ENCODE results near the gene ACTL7B.
"Not testable (repeated sequence)": the region's sequence is repeated elsewhere in the genome, so short reads cannot be mapped to it uniquely, and the experiment has no call there.

ACTL7B gene

DNA sequence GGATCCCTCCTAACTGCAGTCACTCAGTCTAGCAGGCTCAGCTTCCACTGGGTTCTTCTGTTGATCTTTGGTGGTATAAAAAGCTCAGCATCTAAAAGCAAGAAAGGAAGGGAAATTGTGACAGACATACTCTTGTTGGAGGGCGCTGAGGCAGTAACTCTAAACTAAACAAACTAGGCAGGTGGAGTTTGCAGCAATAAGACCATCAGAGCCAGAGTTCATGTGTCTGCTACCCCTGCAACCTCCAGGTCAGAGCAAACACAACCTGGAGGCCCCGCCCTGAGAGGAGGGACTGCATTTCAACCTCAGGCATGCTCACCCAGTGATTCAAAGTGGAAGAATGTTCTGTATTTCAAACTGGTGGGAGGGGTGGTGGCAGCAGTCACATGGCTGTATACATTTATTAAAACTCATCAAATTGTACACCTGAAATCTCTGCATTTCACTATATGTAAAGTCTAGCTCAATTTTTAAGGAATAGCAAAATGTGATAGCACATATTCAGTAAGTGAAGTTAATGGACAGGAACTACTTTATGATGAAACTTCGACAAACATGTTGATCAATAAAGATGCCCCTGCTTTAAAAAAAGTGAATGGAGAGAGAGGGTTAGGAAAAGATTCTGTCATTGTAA, 13.4 kb upstream of the ACTL7B start:
- FAIRE-seq: no peak

DNA sequence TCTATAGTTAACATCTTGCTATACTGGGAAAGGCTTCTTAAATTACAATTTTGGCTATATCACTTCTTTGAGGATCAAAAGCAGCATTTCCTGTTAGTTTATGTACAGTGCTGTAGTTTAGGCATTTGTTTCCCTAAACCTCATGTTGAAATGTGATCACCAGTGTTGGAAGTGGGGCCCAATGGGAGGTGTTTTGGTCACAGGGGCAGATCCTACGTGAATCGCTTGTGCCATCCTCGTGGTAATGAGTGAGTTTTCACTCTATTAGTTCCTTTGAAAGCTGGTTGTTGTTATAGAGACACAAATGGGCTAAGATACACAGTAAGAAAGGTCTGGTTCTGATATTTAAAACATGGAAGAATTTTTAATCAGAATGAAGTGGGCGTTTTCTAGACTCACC, 12.0 kb upstream of the ACTL7B start:
- FAIRE-seq: no peak

DNA sequence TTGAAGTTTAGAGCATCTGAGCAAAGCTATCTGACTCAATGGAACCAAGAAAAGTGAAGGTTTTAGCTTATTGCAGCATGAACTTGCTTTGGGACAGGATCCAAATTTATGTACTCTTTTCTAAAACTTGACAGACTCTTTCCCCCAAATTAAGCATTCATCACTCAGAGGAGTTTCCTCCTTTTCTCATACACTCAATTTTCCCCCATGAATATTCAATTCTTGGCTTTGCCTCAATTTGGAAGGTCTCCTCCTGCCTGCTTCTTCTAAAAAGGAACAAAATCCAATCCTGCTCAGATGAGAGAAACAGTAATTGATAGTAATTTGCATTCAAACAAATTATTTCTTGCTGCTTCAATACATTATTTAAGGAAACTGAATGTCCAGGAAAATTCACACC, 11.3 kb upstream of the ACTL7B start:
- no peak for FAIRE-seq

DNA sequence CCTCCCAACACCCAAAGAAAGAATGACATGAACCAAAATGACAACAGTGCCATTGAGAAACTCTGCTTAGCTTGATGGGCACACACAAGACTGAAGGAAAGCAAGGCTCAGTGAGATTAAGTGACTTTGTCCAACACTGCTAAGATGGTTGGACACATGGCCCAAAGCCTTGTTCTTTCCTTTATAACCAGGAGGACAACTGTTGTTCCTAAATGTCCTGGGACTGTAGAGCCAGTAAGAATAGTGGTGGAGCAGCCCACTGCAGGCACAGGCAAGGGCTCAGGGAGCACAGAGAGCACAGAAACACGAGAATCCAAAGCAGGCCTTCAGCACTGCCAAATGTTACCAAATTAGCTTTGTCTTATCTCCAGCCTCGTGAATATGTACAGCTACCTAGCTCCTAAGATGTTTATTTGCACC, 10.2 kb upstream of the ACTL7B start:
- FAIRE-seq: no peak

DNA sequence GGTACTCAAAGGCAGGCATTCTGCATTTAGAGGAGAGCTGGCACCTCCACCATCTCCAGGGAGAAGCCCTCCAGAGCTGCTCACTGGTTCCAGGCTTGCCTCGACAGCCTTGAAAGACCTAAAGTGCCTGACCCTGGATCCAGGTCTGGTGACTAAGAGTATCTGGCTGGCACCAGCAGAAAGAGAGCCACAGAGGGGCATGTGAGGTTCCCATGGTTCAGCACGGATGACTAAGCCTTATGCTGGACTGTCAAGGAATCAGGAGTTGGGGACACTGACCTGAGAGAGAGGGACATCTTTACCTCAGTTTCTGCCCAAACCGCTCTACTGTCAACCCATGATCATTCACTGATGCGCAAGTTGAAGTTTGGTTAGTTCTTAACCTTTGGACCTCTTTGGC, 9.3 kb upstream of the ACTL7B start:
- FAIRE-seq: no peak

DNA sequence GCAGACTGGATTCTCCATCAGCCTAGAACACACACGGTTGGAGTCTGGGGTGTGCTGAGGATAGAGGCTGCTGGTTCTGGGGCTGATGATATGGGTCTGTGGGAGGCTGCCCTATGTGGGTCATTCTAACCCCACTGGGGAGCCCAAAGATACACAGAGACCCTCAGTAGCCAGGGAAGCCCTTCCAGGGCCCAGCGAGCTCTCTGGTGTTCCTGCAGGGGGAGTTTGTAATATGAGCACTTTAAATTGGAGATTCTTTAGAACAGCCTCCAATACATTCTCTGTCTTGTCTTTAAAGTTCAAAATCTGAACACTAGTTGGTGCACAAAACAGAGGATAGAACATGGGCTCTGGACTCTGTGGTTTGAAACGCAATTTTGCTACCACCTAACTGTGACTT, 8.7 kb upstream of the ACTL7B start:
- FAIRE-seq: no peak

DNA sequence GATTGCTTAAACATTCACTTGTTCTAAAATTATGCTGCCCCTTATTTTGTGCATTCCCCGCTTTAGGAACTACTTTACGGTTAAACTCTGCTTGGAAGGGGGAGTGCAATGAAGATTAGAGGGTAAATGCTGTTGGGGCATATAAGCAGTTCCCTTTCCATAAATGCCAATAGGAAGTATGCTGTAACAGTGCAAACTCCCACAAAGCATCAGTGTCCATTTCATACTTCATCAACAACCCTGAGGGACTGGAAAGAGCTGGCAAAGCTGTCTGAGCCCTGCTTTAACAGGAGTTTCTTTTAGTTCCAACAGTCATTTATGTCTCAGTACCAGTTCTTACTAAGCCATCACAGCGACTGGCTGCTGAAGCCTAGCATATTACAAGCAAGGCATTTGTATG, 8.1 kb upstream of the ACTL7B start:
- FAIRE-seq: no peak

DNA sequence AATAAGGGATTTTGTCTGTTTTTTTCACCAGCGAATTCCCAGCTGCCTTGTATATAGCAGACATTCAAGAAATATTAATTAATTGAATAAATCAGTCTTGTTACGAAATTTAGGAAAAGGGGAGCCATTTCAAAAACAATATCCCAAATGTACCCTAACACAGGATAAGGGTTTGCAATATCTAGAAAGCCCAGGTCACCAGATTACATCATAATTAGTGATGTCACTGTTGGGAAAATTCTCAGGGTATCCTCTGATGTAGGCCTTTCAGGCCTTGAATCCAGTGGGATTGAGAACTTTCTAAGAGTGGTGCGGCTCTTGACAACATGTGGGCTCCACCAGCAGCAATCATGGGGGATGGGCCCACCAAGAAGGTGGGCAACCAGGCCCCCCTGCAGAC, 6.2 kb upstream of the ACTL7B start, which contains the start of gene ACTL7A:
TSS of gene ACTL7A (plus strand) at position 270 of the 400 bp plus-strand sequence. CDS start at position 327, 57 bp downstream.
- no peak for FAIRE-seq

DNA sequence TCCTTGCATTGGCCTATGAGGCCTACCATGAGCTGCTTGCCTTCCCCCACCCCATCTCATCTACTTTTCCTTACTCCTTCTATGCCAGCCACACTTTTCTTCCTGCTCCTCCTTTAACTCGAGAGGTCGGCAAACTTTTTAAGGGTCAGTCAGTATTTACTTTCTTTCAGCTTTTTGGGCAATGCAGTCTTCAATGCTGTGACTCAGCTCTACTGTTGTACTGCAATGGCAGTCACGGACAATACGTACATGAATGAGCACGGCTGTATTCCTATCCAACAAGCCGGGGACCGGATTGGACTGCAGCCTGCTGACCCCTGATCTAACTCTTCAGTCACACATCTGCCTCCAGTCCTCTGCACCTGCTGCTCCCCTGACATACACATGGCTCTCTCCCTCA, 5.7 kb upstream of the ACTL7B start:
- no peak for FAIRE-seq

DNA sequence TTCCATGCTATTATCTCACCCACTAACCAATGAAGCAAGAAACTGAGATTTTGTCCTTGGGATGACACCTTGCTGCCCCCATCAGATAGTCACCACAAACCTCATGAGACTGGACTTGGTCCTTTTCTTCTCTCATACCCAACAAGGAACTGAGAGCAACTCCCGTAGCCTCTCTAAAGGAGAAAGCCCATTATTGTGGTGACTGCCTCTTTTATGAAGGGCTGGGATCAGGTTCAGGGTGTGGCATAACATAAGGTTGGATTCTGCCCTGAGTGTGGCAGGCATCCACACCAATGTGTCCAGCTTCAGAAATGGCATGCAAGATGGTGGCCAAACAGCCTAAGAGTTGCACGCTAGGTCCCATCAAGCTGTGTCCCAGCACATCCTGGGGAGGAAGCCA, 5.0 kb upstream of the ACTL7B start:
- FAIRE-seq: no peak

DNA sequence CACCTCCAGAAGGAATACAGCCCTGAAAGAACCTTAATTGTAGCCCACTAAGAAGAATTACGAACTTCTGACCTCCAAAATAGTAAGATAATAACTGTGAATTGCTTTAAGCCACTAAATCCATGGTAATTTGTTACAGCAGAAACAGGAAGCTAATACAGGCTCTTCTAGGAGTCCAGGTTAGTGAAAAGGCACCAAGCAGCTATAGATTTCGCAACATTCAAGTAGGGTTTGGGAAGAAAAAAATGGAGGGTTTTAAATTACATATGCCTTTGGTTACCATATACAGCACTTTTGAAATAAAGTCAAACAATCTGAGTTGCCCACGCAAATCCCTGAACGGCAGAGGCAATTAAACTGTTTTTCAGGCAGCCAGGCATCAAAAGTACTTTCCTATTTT, 4.6 kb upstream of the ACTL7B start:
- no peak for FAIRE-seq

DNA sequence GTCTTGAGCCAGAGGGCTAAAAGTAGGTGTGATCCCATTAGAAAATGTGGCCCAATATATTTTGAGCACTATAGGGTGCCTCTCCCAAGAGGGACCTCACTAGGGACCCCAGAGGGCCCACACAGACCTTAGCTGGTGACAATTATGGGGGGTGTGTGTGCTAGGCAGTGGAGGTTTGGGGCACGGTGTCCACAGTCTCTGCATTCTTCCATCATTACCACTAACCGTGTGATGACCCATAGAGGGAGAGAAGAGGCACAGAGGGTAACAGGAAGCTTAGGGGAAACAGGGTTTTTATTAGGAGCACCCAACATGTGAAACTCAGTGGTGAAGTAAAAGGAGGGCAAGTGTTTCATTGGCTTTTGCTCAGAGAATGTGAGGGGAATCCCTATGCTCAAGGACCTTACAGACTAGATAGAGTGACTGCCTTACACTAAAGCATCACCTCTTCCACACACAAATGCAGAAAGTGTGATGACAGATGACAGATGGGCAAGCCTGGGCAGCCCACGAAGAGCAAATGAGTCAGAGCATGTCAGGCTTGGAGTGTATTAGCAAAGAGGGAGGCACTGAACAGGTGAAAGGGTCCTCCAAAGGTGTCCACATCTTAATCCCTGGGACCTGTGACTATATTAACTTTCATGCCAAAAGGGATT, 3.8 kb upstream of the ACTL7B start:
- FAIRE-seq: no peak

DNA sequence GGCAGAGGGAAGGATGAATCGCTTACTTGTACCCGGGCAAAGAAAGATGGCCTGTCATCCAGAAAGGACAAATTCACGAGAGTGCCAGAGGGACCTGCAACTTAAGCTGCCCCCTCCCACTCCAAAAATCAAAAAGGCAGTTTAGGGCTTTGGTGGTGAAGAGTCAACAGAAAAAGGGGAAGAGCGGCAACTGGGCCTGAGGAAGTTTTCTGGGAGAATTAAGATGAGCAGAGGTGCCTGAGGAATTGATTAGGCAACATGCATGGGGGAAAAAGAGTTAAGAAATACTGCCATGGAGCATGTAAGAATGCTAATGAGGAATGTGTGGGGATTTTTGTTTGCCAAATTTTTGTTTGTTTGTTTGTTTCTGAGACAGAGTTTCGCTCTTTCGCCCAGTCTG, 1.8 kb upstream of the ACTL7B start:
- FAIRE-seq: no peak

DNA sequence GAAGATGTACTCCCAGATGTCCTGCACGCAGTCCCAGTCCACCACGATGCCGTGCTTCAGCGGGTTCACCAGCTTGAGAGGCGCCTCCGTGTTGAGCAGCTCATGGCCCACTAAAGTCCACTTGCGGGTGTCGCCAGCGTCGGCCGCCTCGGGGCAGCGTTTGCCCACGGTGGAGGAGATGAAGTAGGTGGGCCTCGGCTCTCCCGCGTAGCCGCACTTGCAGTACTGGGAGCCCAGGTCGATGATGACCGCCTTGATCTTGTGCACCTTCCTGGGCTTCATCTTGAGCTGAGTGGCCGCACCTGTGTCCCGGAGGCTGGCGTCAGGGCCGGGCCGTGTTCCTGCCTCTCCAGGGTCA, 278 bp downstream of the ACTL7B start:
- FAIRE-seq: no peak

DNA sequence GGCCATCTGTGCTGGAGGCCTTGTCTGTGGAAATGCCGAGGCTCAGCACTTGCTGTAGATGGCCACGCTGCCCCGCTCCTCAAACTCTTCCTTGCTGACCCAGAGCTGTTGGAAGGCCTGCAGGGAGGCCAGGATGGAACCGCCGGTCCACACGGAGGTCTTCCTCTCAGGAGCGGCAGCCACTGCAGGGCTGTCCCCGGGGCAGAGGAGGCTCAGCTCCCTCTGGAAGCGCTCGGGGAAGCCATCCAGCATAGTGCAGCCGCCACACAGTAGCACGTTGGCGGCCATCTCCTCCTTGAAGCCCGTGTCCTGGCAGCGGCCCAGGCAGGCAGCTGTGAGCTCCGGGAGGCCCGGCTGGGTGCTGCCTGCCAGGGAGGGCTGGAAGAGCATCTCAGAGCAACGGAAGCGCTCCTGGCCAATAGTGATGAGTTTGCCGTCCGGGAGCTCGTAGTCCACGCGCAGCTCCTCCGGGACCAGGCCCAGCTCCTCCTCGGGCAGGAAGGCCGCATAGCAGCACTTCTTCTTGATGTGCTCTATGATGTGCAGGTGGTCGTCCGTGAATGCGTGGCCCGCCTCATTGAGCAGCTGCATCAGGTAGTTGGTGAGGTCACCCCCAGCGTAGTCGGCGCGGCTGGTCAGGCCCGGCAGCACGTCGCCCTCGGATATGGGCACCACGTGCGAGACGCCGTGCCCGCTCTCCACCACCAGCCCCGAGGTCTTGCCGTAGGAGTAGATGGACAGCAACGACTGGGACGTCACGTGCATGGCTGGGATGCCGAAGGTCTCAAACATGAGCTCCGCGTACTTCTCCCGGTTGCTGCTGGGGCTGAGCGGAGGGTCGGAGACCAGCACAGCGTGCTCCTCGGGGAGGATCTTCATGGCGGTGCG, 901 bp downstream of the ACTL7B start:
- FAIRE-seq: no peak

DNA sequence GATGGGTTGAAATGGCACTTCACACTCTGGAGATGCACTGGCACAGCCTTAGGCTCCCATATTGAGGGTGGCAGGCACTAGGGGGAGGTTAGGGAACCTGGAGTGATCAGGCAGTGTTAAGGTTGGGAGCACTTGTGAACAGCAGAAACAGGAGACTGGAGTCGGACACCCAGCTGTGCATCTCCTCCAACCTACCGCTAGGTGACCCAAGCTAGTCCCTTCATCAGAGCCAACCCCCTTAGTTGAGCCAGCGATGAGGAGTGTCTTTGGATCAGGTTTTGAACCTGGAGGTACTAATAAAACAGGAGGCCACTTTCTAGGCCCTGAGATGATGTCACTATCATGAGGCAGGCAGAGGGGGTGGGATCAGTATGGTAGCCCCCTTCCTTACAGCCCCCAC, 1.7 kb downstream of the ACTL7B start:
- FAIRE-seq: no peak

DNA sequence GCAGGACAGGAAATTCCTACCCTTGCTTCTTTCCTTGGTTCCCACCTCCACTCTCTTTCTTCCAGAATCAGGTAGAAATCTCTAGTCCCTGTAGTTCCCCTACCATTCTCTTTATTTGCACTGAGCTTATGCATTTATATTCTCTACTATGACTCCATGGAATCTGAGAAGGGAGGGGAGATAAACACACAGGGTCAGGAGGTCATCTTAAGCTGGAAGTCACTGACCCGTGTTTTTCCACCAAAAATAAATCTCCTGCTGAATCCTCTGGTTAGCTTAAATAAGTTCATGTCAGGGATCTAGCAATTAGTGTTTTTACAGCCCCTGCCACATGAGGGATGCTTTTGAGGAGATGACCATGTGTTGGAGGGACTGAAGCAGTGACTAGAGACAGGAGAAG, 3.7 kb downstream of the ACTL7B start:
- FAIRE-seq: no peak

DNA sequence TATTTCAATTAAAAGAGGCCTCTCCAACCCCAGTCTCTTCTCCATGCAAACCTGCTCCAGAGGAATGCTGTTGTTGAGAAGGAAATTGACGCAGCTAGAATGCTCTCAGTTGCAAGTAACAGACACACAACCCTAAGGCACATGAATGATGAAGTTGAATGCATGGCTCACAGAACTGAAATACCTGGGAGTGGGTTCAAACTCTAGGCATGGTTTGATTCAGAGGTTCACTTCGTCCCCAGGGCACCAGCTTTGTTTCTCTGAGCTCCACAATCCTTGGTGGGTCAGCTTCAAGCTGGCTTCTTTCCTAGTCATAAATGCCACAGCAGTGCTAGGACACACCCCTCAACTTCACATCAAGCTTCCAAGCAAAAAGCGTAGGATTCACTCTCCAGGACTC, 4.6 kb downstream of the ACTL7B start:
- FAIRE-seq: no peak

DNA sequence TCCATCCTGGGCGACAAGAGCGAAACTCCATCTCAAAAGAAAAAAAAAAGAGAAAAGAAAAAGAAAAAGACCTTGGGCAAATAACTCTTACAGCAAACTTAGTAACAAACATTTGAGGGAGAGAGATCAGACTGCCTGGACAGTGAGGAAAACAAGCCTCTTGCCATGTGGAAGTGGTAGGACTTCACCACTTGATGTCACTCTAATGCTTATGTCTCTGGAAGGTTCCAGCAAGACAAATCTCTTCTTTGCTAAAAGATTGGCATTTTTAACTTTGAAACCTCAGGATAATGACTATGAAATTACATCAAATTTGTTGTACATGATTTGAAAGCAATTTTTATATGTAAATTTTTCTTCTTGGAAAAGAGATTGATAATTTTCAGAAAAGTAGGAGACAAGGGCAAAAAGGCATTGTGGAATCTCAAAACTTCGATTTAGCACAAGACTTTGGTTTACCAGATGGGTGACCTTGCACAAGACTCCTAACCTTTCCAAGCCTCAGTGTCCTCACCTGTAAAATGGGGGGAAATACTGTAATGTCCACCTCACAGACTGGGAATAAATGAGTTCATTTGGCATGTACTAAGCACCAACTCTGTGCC, 5.4 kb downstream of the ACTL7B start:
- no peak for FAIRE-seq

DNA sequence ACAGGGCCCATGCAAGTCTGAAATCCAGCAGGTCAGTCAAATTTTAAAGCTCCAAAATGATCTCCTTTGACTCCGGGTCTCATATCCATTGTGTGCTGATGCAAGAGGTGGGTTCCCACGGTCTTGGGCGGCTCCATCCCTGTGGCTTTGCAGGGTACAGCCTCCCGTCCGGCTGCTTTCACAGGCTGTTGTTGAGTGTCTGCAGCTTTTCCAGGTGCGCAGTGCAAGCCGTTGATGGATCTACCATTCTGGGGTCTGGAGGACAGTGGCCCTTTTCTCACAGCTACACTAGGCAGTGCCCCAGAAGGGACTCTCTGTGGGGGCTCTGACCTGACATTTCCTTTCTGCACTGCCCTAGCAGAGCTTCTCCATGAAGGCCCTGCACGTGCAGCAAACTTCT, 7.5 kb downstream of the ACTL7B start:
- FAIRE-seq: not testable (repeated sequence)

DNA sequence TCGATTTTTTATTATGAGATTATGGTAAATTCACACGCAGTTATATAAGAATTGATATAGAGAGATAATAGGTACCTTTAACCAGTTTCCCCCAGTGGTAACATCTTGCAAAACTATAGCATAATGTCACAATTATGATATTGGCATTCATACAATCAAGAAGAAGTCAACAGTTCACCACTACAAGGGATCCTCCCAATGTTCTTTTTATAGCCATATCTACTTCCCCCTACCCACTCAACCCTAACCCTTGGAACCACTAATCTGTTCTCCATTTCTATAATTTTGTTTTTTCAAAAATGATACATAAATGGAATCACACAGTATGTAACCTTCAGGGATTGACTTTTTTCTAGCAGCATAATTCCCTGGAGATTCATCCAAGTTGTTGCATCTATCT, 9.8 kb downstream of the ACTL7B start:
- FAIRE-seq: no peak

DNA sequence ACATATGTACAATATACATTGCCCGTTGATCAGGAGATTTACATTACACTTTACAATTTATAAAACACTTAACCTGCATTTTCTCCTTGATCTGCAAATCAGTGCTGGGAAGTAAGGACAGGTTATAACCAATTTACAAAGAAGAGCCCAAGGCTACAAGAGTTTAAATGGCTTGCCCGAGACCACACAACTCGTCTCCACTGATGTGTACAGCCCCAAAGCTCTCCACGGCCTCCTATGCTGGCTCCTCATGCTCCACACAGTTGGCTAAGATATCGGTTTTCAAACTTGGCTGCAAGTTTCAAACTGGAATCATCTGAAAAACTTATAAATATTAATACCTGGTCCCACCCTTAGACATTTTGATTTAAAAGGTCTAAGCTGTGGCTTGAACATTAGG, 10.3 kb downstream of the ACTL7B start:
- no peak for FAIRE-seq

DNA sequence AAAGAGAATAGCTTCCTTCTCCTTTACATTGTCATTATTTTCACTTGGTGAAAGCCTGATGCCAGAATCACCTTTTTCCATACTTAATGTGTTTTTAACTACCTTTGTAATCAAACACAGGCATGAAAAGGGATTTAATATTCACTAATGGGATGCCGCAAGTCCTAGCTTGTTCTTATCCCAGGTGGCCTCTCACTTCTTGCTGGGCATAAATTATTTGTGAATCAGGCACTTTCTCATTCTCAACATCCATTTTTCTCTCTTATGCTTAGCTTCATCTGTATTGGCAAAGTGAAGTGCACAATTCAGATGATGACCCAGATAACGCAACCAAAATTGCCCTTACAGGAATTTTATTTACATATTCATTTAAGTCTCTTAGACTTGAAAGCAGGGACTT, 10.9 kb downstream of the ACTL7B start:
- no peak for FAIRE-seq

DNA sequence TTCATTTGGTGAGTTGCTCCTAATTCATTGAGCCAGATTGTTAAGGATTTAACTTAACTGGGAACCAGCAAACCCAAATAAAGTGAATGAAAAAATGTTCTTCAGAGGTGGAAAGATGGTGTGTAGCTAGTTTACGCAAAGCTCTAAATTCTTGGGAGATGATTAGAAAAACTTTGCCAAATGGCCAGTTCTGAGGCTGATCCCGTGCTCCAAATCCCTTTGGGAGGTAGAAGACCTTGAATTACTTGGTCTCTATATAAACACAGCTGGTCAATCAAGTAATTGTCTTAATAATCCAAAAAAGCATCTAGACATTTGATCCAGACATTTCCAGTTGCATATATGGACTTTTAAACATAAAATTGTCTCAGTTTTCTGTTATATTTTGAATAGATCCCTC, 11.4 kb downstream of the ACTL7B start:
- FAIRE-seq: no peak
